NCI-H2029 (cell line): ENCODE measurements around the gene OCEL1.
A peak's percentile ranks its signal among the peaks of the same experiment; 100 is the strongest.
"Not testable (repeated sequence)": the region's sequence is repeated elsewhere in the genome, so short reads cannot be mapped to it uniquely, and the experiment has no call there.

ENCODE experiments used
- DNase-seq: peaks from one replicate; lab custom pipeline; 2025; lab: John Stamatoyannopoulos, UW

OCEL1 gene

DNA sequence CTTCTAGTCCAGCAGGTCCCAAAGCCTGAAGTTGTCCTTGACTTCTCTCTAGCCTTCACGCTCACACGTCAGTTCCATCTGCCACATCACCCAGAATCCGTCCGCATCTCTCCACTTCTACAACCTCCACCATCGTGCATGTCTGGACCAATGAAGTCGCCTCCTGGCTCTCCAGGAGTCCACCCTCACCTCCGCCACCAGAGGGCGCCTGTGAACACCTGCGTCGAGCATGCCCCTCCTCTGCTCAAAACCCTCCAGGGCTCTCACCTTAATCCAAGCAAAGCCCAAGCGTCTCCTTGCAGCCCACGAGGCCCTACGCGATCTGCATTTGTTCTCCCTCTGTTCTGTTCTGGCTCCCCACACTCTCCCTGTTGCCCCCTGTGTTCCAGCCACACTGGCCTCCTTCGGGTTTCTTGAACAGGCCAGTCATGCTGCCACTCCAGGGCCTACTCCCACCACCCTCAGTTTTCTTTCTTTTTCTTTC, 34.9 kb downstream of the OCEL1 start:
- peak; percentile 84 for DNase-seq

DNA sequence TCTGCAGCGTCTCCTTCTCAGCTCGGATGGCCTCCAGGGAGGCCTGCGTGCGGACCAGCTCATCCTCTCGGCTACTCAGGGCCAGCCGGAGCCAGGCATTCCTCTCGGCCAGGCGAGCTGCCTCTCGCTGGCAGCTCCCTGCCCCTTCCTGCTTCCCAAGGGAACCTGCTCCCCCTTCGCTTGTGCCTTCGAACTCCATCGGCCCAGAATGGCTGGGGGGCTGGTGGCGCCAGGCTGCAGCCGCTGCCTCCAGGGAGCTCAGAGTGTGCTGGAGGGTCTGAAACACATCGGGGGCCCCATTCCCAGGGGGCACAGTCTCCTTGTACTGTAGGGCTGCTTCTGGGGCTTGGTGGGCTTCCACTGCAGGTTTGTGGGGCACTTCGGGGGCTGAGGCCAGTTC, 36.5 kb downstream of the OCEL1 start:
- no peak for DNase-seq

DNA sequence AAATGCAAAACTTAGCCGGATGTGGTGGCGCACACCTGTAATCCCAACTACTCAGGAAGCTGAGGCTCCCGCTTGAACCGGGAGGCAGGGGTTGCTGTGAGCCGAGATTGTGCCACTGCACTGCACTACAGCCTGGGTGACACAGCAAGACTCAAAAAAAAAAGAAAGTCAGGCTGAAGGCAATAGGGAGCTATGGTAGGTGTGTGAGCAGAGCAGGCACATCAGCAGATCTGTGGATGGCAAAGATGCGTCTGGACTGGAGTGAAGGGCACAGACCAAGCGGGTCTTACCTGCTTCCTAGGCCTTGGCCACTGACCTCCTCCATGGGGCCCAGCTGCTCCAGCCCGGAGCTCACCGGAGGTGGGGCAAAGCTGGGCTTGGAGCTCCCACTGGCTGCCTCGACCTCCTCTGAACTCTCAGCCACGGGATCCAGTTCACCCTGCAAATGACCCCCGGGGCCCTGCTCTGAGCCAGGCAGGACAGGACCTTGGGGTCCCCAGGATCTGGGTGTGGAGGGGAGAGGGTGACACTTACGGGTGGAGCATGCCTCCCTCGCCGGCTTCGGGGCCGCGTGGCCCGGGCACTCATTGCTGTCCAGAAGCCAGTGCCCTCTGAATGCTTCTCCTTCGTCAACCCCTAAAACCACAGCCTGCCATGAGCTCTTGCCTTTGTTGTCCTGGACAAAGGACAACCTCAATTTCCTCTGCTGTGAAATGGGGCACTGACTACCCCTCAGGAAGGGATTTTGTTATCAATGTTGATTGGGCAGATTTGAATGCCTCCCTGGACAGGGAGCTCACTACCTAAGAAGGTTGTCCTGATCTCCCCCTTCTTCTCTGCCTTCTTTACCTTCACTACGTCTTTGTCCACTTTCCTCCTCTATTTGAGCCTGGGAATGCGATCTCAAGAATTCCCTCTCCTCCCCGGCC, 38.0 kb downstream of the OCEL1 start:
- no peak for DNase-seq

DNA sequence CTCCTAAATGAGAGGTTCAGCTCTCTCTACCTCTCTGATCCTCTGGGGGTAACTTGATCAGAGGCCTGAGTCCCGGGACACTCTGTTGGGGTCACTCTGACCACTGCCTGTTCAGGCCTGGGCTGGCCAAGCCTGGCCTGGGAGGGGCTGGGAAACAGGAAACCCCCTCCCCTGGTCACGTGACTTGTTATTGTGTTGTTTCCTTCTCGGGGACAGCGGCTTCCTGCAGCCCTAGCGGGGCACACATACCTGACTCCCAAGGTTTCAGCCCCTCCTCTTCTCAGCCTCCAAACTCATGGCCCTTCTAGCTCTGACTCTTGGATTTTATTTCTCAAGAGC, 38.6 kb downstream of the OCEL1 start, which contains the start of gene USHBP1:
Gene USHBP1, minus strand, starts transcription at position 105 of the 339 bp plus-strand sequence. CDS start 446 bp downstream, outside the sequence.
- no peak for DNase-seq

DNA sequence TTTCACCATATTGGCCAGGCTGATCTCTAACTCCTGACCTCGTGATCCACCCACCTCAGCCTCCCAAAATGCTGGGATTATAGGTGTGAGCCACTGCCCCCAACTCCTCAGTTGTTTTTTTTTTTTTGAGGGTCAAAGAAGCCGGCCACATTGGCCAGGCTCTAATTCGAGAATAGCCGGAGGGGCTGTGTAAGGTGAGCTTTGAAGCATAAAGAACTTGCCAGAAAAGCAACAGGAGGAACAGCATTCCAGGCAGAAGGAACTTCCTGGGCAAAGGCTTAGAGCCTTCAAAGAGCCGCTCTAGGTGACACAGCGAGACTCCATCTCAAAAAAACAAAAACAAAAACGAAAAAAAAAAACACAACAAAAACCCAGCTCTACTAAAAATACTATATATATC, 40.0 kb downstream of the OCEL1 start:
- no peak for DNase-seq

DNA sequence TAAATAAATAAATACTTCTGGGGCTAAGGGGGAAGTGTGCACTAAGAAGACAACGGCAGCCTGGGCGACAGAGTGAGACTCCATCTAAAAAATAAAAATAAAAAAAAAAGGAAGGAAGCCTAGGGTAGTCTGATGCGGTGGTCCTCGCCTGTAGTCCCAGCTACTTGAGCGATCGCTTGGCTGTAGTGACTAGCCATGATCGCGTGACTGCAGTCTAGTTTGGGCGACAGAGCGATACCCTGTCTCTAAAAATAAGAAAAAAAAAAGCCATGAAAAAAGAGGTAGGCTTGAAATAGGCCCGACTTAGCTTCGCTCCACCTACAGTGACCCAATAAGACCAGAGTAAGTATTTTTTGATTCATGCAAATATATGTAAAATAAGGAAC, 40.6 kb downstream of the OCEL1 start:
- no peak for DNase-seq

DNA sequence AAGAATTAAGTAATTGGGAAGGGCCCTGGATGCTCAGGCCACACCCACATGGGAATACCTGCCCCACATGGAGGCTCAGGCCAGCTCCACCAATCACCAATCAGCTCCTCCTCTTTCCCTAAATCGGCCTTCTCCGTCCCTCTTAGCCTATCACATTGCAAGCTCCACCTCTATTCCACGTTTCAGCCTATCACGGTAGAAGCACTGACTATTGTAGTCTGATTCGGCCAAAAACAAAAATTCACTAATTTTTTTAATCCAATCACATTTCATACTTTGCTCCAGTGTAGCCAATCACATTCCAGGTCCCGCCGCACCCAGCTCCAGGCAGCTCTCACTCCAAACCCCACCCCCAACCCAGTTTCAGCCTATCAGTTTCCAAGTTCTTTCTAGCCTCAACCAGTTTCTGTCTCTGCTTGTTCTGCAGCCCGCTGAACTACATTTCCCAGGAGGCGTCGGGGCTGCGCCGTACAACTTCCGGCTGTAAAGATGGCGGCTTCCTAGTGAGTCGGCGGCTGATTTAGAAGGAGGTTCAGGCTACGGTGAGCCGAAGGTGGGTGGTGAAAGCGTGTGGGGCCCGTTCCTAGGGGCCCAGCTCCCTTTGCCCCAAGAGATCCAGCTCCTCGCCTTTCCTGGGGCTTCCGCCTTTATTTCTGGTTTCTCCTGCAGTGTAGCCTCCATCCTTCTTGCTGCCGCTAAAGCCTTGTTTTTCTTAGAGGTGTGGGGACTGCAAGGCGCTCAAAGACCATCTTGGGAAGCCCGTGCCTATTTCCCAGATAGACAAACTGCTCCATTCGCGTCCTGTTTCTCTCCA, 41.2 kb downstream of the OCEL1 start, which contains the start of gene BABAM1:
Gene BABAM1, plus strand, starts transcription at position 469 of the 814 bp plus-strand sequence. CDS start 1,364 bp downstream, outside the sequence.
- peak; percentile 98 for DNase-seq

DNA sequence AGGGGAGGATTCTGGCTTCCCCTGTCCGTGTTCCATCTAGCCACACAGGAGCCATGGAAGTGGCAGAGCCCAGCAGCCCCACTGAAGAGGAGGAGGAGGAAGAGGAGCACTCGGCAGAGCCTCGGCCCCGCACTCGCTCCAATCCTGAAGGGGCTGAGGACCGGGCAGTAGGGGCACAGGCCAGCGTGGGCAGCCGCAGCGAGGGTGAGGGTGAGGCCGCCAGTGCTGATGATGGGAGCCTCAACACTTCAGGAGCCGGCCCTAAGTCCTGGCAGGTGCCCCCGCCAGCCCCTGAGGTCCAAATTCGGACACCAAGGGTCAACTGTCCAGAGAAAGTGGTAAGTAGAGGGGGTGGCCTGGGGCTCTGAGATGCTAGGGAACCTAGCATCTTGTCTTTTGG, 42.7 kb downstream of the OCEL1 start:
- no peak for DNase-seq

DNA sequence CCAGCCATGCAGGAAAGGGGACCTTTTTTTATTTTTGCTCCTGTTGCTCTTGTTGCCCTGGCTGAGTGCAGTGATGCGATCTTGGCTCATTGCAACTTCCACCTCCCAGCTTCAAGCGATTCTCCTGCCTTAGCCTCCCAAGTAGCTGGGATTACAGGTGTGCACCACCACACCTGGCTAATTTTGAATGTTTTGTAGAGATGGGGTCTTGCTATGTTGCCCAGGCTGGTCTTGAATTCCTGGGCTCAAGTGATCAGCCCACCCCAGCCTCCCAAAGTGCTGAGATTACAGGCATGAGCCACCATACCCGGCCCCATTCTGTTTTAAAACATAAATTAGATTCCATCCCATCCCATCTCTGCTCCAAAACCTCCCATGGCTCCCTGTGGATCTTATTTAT, 48.9 kb downstream of the OCEL1 start:
- DNase-seq, result not testable (repeated sequence)

DNA sequence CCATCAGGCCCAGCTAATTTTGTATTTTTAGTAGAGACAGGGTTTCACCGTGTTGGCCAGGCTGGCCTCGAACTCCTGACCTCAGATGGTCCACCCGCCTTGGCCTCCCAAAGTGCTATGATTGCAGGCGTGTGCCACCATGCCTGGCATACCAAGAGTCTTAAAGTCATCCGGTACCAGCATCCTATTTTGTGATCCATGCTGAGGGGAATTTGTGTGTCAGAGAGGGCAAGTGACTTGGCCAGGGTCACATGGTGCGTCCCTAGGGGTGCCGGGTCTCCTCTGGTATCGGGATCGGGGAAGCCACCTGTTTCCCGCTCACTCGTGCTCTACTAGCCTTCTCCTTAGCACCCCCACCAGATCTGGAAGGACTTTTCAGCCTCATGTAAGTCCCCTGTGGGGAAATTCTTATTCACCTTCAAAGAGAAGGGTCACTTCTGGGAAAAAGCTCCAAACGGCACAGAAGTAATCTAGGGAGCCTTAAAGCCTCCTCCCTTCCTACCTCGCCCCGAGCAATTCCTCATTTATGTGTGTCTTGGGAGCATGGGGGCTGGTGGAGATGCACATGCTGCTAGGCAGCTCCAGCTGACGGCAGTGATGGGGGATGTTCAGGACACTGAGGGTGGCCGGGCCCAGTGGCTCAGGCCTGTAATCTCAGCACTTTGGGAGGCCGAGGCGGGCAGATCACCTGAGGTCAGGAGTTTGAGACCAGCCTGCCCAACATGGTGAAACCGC, 49.6 kb downstream of the OCEL1 start:
- no peak for DNase-seq
